Mesendoderm (in vitro differentiated cells): Measurements from ENCODE around the gene IGFBP1. TPM values are rescaled to one million over a fixed set of nuclear protein-coding genes. Genes with fewer than 3 reads are reported as not detected.

ENCODE experiments used
- small RNA-seq: library from polyadenylated mRNA; stranded (forward); fragments of <200 nt; extraction: miRNeasy Mini kit (QIAGEN cat#:217004); gene quantifications from one replicate; pipeline ENCODE3, GENCODE V24; 2013; ENCODE audit not compliant: insufficient read depth

The IGFBP1 gene

Small RNA genes lying within 50 kb of the gene (small RNA-seq; reads per million reads assigned to genes)
- gene RNU6-326P: not detected
